Astrocyte of the cerebellum (primary cell): ENCODE results near the gene THRA.

Experiments
- DNase-seq: peaks from one replicate; pipeline ENCODE4 v3.0.0-alpha.2; 2011; ENCODE audit warnings: low read depth
- H3K4me3 ChIP-seq: 2 replicates; pipeline ENCODE4 v1.5.1; 2011; ENCODE audit warnings: mild to moderate bottlenecking, low read depth, low read length, moderate library complexity
- CTCF ChIP-seq: IDR thresholded peaks from 2 replicates; pipeline ENCODE4 v1.5.1; 2012; ENCODE audit warnings: low read length, low read depth, moderate library complexity, mild to moderate bottlenecking; ENCODE audit errors: missing control alignments
- in situ Hi-C: cut with HindIII; loops from 2 replicates; pipeline ENCODE4 v1.10.0; 2017; ENCODE audit warnings: low sequenced_read_pairs

THRA gene

GRCh38 chr17:40092581-40092980 lies 29.8 kb downstream of the THRA start:
- no peak for TF ChIP-seq CTCF
- DNase-seq, result no peak
- no peak overlapping the region for H3K4me3 ChIP-seq
- in situ Hi-C loops, result no loop called here

GRCh38 chr17:40093005-40093579 lies 30.3 kb downstream of the THRA start:
- TF ChIP-seq CTCF, result no peak
- no peak for DNase-seq
- no peak overlapping the region for H3K4me3 ChIP-seq
- in situ Hi-C loops, result no loop called here

GRCh38 chr17:40093580-40094201 lies 30.9 kb downstream of the THRA start:
- no peak for DNase-seq
- no peak overlapping the region for H3K4me3 ChIP-seq
- no peak for TF ChIP-seq CTCF
- in situ Hi-C loops, result no loop called here

- DNase-seq, result no peak
- no peak for TF ChIP-seq CTCF
- no peak overlapping the region for H3K4me3 ChIP-seq
- in situ Hi-C loops, result no loop called here
These were observed 32.1 kb downstream of the THRA start for GRCh38 chr17:40094874-40095273.

- no peak for TF ChIP-seq CTCF
- in situ Hi-C loops, result no loop called here
- no peak overlapping the region for H3K4me3 ChIP-seq
- DNase-seq, result no peak
These were observed 32.7 kb downstream of the THRA start for GRCh38 chr17:40095351-40095943.

- in situ Hi-C loops, result no loop called here
- DNase-seq, result no peak
- H3K4me3 ChIP-seq, result no peak overlapping the region
- no peak for TF ChIP-seq CTCF
These were observed 33.4 kb downstream of the THRA start for GRCh38 chr17:40095944-40096791.
